HepG2 (cell line): Measurements from ENCODE around the gene FIGNL1. TPM values are rescaled to one million over a fixed set of nuclear protein-coding genes. Genes with fewer than 3 reads are reported as not detected.

Source experiments
- ATAC-seq: fragments of 200-7000 bp; cut with Tn5 transposase; 3 replicates; pipeline ENCODE4 v1.9.1; 2020; ENCODE audit warnings: mild to moderate bottlenecking, moderate library complexity
- BruUV-seq: library from RNA; stranded (reverse); fragments of 400-500 nt; replicated peaks from 2 replicates; lab custom pipeline; 2021; lab: Mats Ljungman, UMichigan
- CTCF ChIA-PET: fragments of 300-600 bp; formaldehyde crosslinking; extraction: SDS; loops from one replicate; lab custom pipeline; 2021; ENCODE audit warnings: low total read pairs, inconsistent platforms, low intra/inter-chr PET ratio; lab: Yijun Ruan, JAX
- POLR2A ChIA-PET: fragments of 350-600 bp; sonication (Branson Sonifier 250); formaldehyde crosslinking; loops from one replicate; lab custom pipeline; 2020; ENCODE audit warnings: antibody characterized with exemption, inconsistent platforms; lab: Yijun Ruan, JAX
- DNase-seq: peaks from one replicate; pipeline ENCODE4 v3.0.0-alpha.2; 2015; ENCODE audit warnings: low spot score
- FAIRE-seq: peaks from 3 replicates; lab custom pipeline; 2011; peaks lifted over from hg19 to GRCh38; lab: Jason Lieb, UNC
- H2AFZ ChIP-seq: one replicate; pipeline ENCODE4 v1.6.1; 2011; ENCODE audit warnings: low read length, inconsistent platforms
- H3K27ac ChIP-seq: fragments of 300-600 bp; 3 replicates; pipeline ENCODE4 v1.8.0; 2011; ENCODE audit warnings: mixed run types, mild to moderate bottlenecking, mixed read lengths, low read length, inconsistent platforms; ENCODE audit not compliant: insufficient read depth; ENCODE audit errors: extremely low read length
- H3K27me3 ChIP-seq, 2 experiments: fragments of 200-600 bp in 1 of 2; 2 replicates in 1 of 2; 3 replicates in 1 of 2; pipeline versions ENCODE4 v1.6.0 to v1.8.0; 2011; ENCODE audit warnings: low read length in 2 of 2, mild to moderate bottlenecking in 2 of 2, moderate library complexity in 2 of 2, inconsistent platforms in 1 of 2; ENCODE audit not compliant: insufficient read depth in 2 of 2, control insufficient read depth in 1 of 2
- H3K36me3 ChIP-seq, 2 experiments: fragments of 200-600 bp in 1 of 2; replicated peaks in 1 of 2; 2 replicates in 1 of 2; 3 replicates in 1 of 2; pipeline versions ENCODE4 v1.5.1 to v1.8.0; 2011; ENCODE audit warnings: low read length in 2 of 2, inconsistent platforms in 1 of 2; ENCODE audit not compliant: insufficient read depth in 2 of 2, control insufficient read depth in 1 of 2
- H3K4me1 ChIP-seq: 2 replicates; pipeline ENCODE4 v1.5.1; 2012; ENCODE audit warnings: low read length, inconsistent platforms; ENCODE audit not compliant: insufficient read depth
- H3K4me2 ChIP-seq: 2 replicates; pipeline ENCODE4 v1.6.0; 2011; ENCODE audit warnings: low read depth, low read length, inconsistent platforms
- H3K4me3 ChIP-seq, 3 experiments: fragments of 200-600 bp in 1 of 3; sonication (generic), shearing (Covaris generic) in 1 of 3; replicated peaks in 1 of 3; 2 replicates each; pipeline ENCODE4 v1.5.1; 2011 to 2016; ENCODE audit warnings: low read length in 3 of 3, inconsistent platforms in 2 of 3, low read depth in 2 of 3, mild to moderate bottlenecking in 2 of 3, control low read depth in 1 of 3, mixed read lengths in 1 of 3; ENCODE audit not compliant: insufficient read depth in 1 of 3
- H3K79me2 ChIP-seq: one replicate; pipeline ENCODE4 v1.6.1; 2011; ENCODE audit warnings: low read length, inconsistent platforms; ENCODE audit not compliant: insufficient read depth
- H3K9ac ChIP-seq: 2 replicates; pipeline ENCODE4 v1.6.0; 2011; ENCODE audit warnings: mild to moderate bottlenecking, low read depth, low read length, inconsistent platforms; ENCODE audit not compliant: insufficient read depth
- H3K9me3 ChIP-seq: 2 replicates; pipeline ENCODE4 v1.5.1; 2012; ENCODE audit warnings: mild to moderate bottlenecking, low read length
- H4K20me1 ChIP-seq: 2 replicates; pipeline ENCODE4 v1.6.0; 2011; ENCODE audit warnings: inconsistent platforms, mild to moderate bottlenecking, low read length, moderate library complexity; ENCODE audit not compliant: insufficient read depth
- BRF2 ChIP-seq: sonication (generic); formaldehyde crosslinking; IDR thresholded peaks from 2 replicates; pipeline ENCODE4 v1.8.1; 2022; ENCODE audit warnings: mild to moderate bottlenecking, missing genetic modification reagents
- KDM5B ChIP-seq: sonication (generic); formaldehyde crosslinking; IDR thresholded peaks from 2 replicates; pipeline ENCODE4 v1.4.0; 2020; ENCODE audit warnings: missing genetic modification reagents, mild to moderate bottlenecking, borderline replicate concordance
- NONO ChIP-seq, 2 experiments: fragments of 450-650 bp in 1 of 2; sonication (generic) in 1 of 2; formaldehyde crosslinking in 1 of 2; IDR thresholded peaks in 1 of 2; conservative IDR thresholded peaks in 1 of 2; 2 replicates each; pipeline versions ENCODE4 v1.6.1 to v1.8.0; 2017 to 2022; ENCODE audit warnings: mild to moderate bottlenecking in 1 of 2, missing genetic modification reagents in 1 of 2, moderate library complexity in 1 of 2
- TAF1 ChIP-seq: sonication (generic); formaldehyde crosslinking; IDR thresholded peaks from 2 replicates; pipeline ENCODE4 v1.4.0; 2020; ENCODE audit warnings: missing genetic modification reagents
- ZNF124 ChIP-seq: sonication (generic); formaldehyde crosslinking; IDR thresholded peaks from 2 replicates; pipeline ENCODE4 v1.4.0; 2020; ENCODE audit warnings: missing genetic modification reagents
- ZNF607 ChIP-seq: sonication (generic); formaldehyde crosslinking; IDR thresholded peaks from 2 replicates; pipeline ENCODE4 v1.5.1; 2020; ENCODE audit warnings: missing genetic modification reagents, mild to moderate bottlenecking, borderline replicate concordance
- ZNF703 ChIP-seq: sonication (generic); formaldehyde crosslinking; IDR thresholded peaks from 2 replicates; pipeline ENCODE4 v1.5.1; 2020; ENCODE audit warnings: missing genetic modification reagents, mild to moderate bottlenecking, moderate library complexity, borderline replicate concordance
- ZNF878 ChIP-seq: sonication (generic); formaldehyde crosslinking; IDR thresholded peaks from 2 replicates; pipeline ENCODE4 v1.8.1; 2023; ENCODE audit warnings: mild to moderate bottlenecking, missing genetic modification reagents, moderate library complexity
- WGBS: methylation state at CpG from one replicate; pipeline ENCODE4 v1.1.6; 2017; ENCODE audit warnings: low lambda C conversion rate; 5-methylcytosine and 5-hydroxymethylcytosine counted together
- in situ Hi-C: cut with HindIII; loops from 2 replicates; pipeline ENCODE4 v1.10.0; 2017; ENCODE audit warnings: low pct_unique_long_range_greater_than_20kb; ENCODE audit not compliant: extremely low pct_ligation_motif_present
- intact Hi-C: fragments of 100-400 bp; cut with micrococcal nuclease; formaldehyde crosslinking; loops from one replicate; pipeline ENCODE4 v1.10.0; 2022; ENCODE audit not compliant: unreplicated experiment
- polyA plus RNA-seq, 8 experiments: library from polyadenylated mRNA; depleted of rRNA in 3 of 8; stranded (reverse) in 7 of 8; unstranded in 1 of 8; fragments of >200 nt; fragmentation: Illumina TruSeq in 4 of 8; extraction: Trizol in 4 of 8; gene quantifications; 2 replicates each; pipeline versions ENCODE4 v1.2.1 to v1.2.3, GENCODE V29; 2011 to 2016; ENCODE audit warnings: low read depth in 4 of 8, missing spikeins in 1 of 8, mixed read lengths in 1 of 8; ENCODE audit not compliant: insufficient read depth in 1 of 8
- total RNA-seq, 5 experiments: library from RNA; depleted of rRNA; stranded (reverse); fragments of >200 nt; fragmentation: Illumina TruSeq; extraction: Trizol; gene quantifications; 2 replicates each; pipeline ENCODE4 v1.2.3, GENCODE V29; 2016; ENCODE audit warnings: low read depth in 1 of 5
- TF ChIP-seq, protein P1 (sequence below): sonication (generic); formaldehyde crosslinking; IDR thresholded peaks from 2 replicates; pipeline ENCODE4 v1.5.0; 2020; ENCODE audit warnings: mild to moderate bottlenecking, missing genetic modification reagents
- TF ChIP-seq, protein P2 (sequence below): IDR thresholded peaks from 2 replicates; pipeline ENCODE4 v1.6.1; 2018; ENCODE audit warnings: missing genetic modification reagents

FIGNL1 gene
- total and polyA plus RNA-seq, 2 of the 13 experiments (the other 11 are each of a cell fraction or from before 2014, with no cell fraction given), result 4.0 to 20.9 TPM

GRCh38 chr7:50456371-50457123, 6.4 kb upstream of the FIGNL1 start:
- WGBS, result 99% methylated on average over 3 of the region's 3 CpGs
- in situ Hi-C loops, result loop anchor here (25.0 kb wide), 1 partner anchor 681 kb away; no protein-coding TSS in a partner anchor
- no peaks in the 10 kb centered on the region for H3K9me3 ChIP-seq
- BruUV-seq, result no TSS peak
- DNase-seq (no peak), ATAC-seq (no peak), FAIRE-seq (no peak)
- no peak overlapping the region for H2AFZ ChIP-seq
- no peak overlapping the region for H3K27ac ChIP-seq
- H3K4me1 ChIP-seq, result no peaks in the 10 kb centered on the region
- ChIA-PET CTCF (no interaction called here), POLR2A (no interaction called here)
- intact Hi-C loops, result no loop called here
- no peak overlapping the region for H3K4me3 ChIP-seq
- TF ChIP-seq, protein P1, sequence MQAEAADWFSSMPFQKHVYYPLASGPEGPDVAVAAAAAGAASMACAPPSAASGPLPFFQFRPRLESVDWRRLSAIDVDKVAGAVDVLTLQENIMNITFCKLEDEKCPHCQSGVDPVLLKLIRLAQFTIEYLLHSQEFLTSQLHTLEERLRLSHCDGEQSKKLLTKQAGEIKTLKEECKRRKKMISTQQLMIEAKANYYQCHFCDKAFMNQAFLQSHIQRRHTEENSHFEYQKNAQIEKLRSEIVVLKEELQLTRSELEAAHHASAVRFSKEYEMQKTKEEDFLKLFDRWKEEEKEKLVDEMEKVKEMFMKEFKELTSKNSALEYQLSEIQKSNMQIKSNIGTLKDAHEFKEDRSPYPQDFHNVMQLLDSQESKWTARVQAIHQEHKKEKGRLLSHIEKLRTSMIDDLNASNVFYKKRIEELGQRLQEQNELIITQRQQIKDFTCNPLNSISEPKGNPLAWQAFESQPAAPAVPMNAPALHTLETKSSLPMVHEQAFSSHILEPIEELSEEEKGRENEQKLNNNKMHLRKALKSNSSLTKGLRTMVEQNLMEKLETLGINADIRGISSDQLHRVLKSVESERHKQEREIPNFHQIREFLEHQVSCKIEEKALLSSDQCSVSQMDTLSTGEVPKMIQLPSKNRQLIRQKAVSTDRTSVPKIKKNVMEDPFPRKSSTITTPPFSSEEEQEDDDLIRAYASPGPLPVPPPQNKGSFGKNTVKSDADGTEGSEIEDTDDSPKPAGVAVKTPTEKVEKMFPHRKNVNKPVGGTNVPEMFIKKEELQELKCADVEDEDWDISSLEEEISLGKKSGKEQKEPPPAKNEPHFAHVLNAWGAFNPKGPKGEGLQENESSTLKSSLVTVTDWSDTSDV (CRISPR knock-in tag), result no peak
- TF ChIP-seq TAF1, result no peak
- TF ChIP-seq, all 625 proteins: peak for 0
- H3K9ac ChIP-seq, result no peak overlapping the region
- no peak overlapping the region for H3K4me2 ChIP-seq
- H3K36me3 ChIP-seq, result no peaks in the 10 kb centered on the region
- no peaks in the 10 kb centered on the region for H4K20me1 ChIP-seq
- H3K79me2 ChIP-seq, result no peaks in the 10 kb centered on the region
- H3K27me3 ChIP-seq, result no peaks in the 10 kb centered on the region

GRCh38 chr7:50455658-50456057, 5.5 kb upstream of the FIGNL1 start:
- intact Hi-C loops (no loop called here), in situ Hi-C loops (loop anchor here (25.0 kb wide), 1 partner anchor 682 kb away; no protein-coding TSS in a partner anchor)
- Histone ChIP-seq H2AFZ (no peak overlapping the region), H3K4me3 (no peak overlapping the region), H3K27me3 (no peaks in the 10 kb centered on the region), H3K27ac (no peak overlapping the region), H3K9ac (no peak overlapping the region), H3K4me1 (peaks cover 3% of the 10 kb centered on the region), H4K20me1 (no peaks in the 10 kb centered on the region), H3K9me3 (no peaks in the 10 kb centered on the region), H3K79me2 (no peaks in the 10 kb centered on the region), H3K4me2 (no peak overlapping the region), H3K36me3 (no peaks in the 10 kb centered on the region)
- ATAC-seq, result no peak
- ChIA-PET CTCF (no interaction called here), POLR2A (no interaction called here)
- no peak for FAIRE-seq
- TSS peak; percentile 49 for BruUV-seq
- DNase-seq, result no peak
- TF ChIP-seq ZNF124 (CRISPR knock-in tag) (no peak), ZNF703 (CRISPR knock-in tag) (no peak), NONO (IDR thresholded peaks at IDR 0.05) (no peak), NONO (CRISPR knock-in tag; conservative IDR thresholded peaks at IDR 0.05) (no peak), ZNF607 (CRISPR knock-in tag) (no peak), BRF2 (CRISPR knock-in tag) (no peak), KDM5B (no peak), ZNF878 (CRISPR knock-in tag) (no peak)
- TF ChIP-seq, protein P2, sequence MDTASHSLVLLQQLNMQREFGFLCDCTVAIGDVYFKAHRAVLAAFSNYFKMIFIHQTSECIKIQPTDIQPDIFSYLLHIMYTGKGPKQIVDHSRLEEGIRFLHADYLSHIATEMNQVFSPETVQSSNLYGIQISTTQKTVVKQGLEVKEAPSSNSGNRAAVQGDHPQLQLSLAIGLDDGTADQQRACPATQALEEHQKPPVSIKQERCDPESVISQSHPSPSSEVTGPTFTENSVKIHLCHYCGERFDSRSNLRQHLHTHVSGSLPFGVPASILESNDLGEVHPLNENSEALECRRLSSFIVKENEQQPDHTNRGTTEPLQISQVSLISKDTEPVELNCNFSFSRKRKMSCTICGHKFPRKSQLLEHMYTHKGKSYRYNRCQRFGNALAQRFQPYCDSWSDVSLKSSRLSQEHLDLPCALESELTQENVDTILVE (CRISPR knock-in tag), result no peak
